Retina (tissue), 1 donor: ENCODE data around the gene RNF212B.
A peak's percentile ranks its signal among the peaks of the same experiment; 100 is the strongest.
"Not testable (repeated sequence)": the region's sequence is repeated elsewhere in the genome, so short reads cannot be mapped to it uniquely, and the experiment has no call there.

Experiments
- DNase-seq: peaks from one replicate; pipeline ENCODE4 v3.0.0-alpha.2; 2016

The RNF212B gene

GRCh38 chr14:23237772-23238594, at the start of gene RNF212B:
TSS of gene RNF212B (plus strand) at chr14:23237936. CDS start at chr14:23240346, 2,410 bp downstream.
- DNase-seq: peak; percentile 91

GRCh38 chr14:23193432-23193831, 44.3 kb upstream of the RNF212B start:
- no peak for DNase-seq

GRCh38 chr14:23195552-23196101, 42.1 kb upstream of the RNF212B start:
- DNase-seq: no peak

DNA sequence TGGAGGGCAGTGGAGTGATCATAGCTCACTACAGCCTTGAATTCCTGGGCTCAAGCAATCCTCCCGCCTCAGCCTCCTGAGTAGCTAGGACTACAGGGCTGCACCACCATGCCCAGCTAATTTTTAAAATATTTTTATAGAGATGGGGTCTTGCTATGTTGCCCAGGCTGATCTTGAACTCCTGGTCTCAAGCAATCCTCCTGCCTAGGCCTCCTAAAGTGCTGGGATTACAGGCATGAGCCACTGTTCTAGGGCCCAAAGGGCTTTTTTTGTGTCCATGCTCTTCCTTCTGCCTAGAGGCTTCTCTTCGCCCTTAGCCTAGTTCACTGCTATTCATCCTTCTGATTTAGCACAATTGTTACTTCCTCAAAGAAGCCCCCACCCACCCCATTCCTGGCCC, 41.2 kb upstream of the RNF212B start:
- DNase-seq: not testable (repeated sequence)

GRCh38 chr14:23199141-23199540, 38.6 kb upstream of the RNF212B start:
- DNase-seq: not testable (repeated sequence)

DNA sequence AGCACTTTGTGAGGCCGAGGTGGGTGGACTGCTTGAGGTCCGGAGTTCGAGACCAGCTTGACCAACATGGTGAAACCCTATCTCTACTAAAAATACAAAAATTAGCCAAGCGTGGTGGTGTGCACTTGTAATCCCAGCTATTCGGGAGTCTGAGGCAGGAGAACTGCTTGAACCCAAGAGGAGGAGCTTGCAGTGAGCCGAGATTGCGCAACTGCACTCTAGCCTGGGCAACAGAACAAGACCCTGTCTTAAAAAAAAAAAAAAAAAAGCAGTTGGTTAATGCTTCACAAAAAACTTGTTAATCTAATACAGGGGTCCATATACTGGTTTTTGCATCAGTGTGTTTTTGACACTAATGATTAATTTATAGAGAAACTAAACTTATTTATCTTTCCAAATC, 35.7 kb upstream of the RNF212B start:
- DNase-seq: no peak

DNA sequence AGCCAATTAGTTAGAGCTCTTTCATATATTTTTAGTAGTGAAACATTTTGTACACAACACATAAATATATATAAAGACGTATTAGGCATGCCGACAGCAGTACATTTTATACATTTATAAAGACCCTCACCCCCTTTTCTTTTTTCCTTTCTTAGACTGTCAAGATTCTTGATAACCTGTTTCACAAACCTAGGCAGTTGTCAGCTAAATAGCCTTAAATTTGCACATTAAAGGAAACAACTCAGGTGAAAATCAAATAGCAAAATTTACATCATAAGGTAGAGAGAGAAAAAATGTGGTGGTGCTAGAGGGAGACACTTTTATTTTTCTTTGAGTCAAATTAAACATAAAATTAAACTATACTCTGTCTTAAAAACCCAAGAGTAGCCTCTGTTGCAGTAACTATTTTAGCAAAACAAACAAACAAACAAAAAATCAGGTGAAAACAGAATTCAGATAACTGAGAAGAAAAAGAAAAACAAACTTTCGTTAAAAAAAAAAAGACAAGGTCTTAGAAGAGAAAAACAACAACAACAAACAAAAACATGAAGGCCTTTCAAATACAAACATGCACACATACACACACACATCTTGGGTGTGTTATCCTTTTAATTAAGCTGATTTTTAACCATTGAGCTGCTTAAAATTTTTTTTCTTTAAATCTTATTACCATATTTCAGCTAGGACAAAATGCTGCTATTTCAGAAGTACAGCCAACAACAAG, 31.2 kb upstream of the RNF212B start:
- no peak for DNase-seq

- no peak for DNase-seq
Measured at GRCh38 chr14:23207146-23207540, 30.6 kb upstream of the RNF212B start.

DNA sequence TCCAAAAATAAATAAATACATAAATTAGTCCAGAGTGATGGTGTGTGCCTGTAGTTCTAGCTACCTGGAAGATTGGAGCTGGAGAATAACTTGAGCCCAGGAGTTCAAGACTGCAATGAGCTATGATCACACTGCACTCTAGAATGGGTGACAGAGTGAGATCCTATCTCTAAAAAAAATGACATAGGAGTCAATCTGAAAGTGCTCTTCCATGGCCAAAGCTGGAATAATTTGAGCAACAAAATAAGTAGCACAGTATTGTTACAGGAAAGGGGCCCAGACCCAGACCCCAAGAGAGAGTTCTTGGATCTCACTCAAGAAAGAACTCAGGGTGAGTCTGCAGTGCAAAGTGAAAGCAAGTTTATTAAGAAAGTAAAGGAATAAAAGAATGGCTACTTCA, 29.4 kb upstream of the RNF212B start:
- DNase-seq: no peak

DNA sequence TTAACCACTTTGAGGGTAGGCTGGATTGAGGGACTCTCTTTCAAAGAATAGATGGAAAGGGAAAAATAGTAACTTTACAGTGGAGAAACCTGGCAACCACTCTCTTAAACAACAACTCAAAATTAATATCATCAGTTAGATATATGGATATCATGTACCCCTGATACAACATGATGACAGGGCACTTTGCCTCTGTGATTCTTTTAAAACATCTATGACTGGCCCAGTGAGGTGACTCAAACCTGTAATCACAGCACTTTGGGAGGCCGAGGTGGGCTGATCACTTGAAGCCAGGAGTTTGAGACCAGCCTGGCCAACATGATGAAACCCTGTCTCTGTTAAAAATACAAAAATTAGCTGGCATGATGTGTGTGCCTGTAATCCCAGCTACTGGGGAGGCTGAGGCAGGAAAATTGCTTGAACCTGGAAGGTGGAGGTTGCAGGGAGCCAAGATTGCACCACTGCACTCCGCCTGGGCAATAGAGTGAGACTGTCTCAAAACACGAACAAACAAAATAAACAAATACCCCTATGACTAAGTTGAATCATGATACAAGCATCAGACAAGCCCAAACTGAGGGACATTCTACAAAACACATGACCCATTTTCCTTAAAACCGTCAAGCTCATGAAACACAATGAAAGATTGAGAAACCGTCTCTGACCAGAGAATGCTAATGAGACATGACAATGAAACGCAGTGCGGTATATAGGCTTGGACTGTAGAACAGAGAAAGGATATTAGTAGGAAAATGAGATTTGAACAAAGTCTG, 27.9 kb upstream of the RNF212B start:
- DNase-seq: peak; percentile 11

DNA sequence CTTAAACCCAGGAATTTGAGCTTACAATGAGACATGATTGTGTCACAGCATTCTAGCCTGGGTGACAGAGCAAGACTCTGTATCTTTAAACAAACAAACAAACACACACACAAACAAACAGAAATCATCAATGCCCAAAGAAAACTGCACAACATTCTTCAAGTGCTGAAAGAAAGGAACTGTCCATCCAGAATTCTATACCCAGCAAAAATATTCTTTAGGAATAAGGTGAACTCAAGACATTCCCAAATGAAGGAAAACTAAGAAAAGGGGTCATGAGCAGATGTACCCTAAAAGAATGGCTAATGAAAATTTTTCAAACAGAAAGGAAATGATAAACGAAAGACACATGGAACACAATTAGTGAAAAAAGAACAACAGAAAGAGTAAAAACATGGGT, 22.3 kb upstream of the RNF212B start:
- DNase-seq: no peak

GRCh38 chr14:23217032-23218020, 20.4 kb upstream of the RNF212B start:
- DNase-seq: no peak

DNA sequence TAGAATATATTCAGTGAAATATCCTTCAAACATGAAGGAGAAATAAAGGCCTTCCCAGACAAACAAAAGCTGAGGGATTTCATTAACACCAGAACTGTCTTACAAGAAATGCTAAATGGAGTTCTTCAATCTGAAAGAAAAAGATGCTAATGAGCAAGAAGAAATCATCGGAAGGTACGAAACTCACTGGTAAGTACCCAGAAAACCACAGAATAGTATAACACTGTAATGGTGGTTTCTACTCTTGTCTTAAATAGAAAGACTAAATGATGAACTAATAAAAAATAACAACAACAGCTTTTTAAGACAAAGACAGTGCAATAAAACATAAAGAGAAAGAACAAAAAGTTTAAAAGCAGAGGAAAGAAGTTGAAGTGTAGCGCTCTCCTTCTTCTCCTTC, 18.7 kb upstream of the RNF212B start:
- no peak for DNase-seq

DNA sequence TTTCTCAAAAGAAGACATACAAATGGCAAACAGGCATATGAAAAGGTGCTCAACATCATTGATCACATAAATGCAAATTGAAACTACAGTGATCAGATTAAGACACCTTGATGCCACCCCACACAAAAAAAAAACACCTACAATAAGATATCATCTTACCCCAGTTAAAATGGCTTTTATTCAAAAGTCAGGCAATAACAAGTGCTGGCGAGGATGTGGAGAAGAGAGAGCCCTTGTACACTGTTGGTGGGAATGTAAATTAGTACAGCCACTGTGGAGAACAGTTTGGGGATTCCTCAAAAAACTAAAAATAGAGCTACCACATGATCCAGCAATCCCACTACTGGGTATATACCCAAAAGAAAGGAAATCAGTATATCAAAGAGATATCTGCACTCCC, 12.8 kb upstream of the RNF212B start:
- not testable (repeated sequence) for DNase-seq

- no peak for DNase-seq
Measured at GRCh38 chr14:23227566-23227965, 10.2 kb upstream of the RNF212B start.

DNA sequence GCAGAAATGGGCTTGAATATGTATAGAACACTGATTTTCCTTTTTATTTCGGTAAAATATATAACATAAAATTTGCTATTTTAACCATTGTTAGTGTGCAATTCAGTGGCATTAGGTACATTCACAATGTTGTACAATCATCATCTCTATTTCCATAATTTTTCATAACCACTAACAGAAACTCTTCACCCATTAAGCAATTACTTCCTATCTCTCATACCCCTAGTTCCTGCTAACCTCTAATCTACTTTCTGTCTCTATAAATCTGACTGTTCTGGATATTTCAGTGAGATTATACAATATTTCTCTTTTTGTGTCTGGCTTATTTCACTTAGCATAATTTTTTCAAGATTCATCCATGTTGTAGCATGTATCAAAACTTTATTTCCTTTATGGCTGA, 8.9 kb upstream of the RNF212B start:
- DNase-seq: no peak

DNA sequence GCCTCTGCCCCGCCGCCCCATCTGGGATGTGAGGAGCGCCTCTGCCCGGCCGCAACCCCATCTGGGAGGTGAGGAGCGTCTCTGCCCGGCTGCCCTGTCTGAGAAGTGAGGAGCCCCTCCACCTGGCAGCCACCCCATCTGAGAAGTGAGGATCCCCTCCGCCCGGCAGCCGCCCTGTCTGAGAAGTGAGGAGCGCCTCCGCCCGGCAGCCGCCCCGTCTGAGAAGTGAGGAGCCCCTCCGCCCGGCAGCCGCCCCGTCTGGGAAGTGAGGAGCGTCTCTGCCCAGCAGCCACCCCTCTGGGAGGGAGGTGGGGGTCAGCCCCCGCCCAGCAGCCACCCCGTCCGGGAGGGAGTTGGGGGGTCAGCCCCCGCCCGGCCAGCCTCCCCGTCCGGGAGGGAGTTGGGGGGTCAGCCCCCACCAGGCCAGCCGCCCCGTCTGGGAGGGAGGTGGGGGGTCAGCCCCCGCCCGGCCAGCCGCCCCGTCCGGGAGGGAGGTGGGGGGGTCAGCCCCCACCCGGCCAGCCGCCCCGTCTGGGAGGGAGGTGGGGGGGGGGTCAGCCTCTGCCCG, 5.4 kb upstream of the RNF212B start:
- DNase-seq: not testable (repeated sequence)

DNA sequence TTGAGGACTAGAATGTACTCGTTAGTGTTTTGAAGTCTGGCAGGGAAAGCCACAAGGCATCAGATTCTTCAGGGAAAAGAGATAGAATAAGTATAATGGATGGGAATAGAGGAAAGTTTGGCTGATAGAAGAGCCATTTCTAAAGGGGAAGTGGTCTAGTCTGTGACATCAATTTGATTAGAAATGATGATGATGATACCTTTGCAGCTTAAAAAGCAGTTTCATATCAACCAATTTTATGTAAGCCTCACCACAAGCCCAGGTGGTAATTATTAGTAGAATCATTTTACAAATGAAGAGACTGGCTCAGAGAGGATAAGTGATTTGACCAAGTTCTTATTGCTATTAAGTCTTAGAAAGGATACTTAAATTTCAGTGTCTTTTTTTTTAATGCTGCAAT, 2.9 kb downstream of the RNF212B start:
- DNase-seq: no peak

DNA sequence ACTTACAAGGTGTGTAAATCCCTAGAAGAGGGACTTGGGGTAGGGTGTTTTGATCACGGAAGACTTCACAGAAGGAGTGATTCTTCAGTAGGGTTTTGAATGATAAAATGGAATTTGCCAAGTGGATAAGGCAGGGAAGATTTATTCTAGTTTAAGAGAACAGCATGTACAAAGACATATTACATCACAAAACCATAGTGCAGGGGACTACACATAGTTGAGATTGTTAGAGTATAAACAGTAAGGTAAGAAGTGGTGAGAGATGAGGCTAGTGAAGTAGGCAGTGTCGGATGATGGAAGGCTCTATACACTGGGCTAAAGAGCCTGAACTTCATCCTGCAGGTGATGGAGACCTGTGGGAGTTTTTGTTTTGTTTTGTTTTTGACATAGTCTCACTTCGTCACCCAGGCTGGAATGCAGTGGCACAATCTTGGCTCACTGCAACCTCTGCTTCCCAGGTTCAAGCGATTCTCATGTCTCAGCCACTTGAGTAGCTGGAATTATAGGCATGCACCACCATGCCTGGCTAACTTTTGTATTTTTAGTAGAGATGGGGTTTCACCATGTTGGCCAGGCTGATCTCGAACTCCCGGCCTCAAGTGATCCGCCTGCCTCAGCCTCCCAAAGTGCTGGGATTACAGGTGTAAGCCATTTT, 3.5 kb downstream of the RNF212B start:
- DNase-seq: not testable (repeated sequence)

- DNase-seq: no peak
Measured at GRCh38 chr14:23242076-23242475, 4.3 kb downstream of the RNF212B start.

- no peak for DNase-seq
Measured at GRCh38 chr14:23243066-23243465, 5.3 kb downstream of the RNF212B start.
